IPS DF 19.7 (cell line): ENCODE results near the gene TUBD1.
"Not testable (repeated sequence)": the region's sequence is repeated elsewhere in the genome, so short reads cannot be mapped to it uniquely, and the experiment has no call there.

Source experiments
- DNase-seq: peaks from one replicate; pipeline ENCODE4 v3.0.0-alpha.2; 2013; ENCODE audit warnings: low read depth, low spot score

Gene TUBD1

DNA sequence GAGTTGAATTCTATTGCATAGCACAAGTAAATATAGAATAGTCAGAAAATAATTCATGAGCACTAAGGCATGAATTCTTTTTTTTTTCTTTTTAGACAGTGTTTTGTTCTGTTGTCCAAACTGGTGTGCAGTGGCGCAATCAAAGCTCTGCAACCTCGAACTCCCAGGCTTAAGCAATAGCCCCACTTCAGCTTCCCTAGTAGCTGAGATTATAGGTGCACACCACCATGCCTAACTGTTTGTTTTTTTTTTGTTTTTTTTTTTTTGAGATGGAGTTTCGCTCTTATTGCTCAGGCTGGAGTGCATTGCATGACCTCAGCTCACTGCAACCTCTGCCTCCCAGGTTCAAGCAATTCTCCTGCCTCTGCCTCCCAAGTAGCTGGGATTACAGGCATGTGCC, 16.6 kb downstream of the TUBD1 start:
- DNase-seq, result no peak

GRCh38 chr17:59874376-59874775, 18.4 kb downstream of the TUBD1 start:
- DNase-seq, result no peak

DNA sequence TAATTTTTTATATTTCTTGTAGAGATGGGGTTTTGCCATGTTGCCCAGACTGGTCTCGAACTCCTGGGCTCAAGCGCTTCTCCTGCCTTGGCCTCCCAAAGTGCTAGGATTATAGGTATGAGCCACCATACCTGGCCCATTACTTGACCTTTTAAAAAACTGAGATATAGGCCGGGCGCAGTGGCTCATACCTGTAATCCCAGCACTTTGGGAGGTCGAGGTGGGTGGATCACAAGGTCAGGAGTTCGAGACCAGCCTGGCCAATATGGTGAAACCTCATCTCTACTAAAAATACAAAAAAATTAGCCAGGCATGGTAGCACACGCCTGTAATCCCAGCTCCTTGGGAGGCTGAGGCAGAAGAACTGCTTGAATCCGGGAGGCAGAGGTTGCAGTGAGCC, 19.3 kb downstream of the TUBD1 start:
- DNase-seq, result not testable (repeated sequence)

DNA sequence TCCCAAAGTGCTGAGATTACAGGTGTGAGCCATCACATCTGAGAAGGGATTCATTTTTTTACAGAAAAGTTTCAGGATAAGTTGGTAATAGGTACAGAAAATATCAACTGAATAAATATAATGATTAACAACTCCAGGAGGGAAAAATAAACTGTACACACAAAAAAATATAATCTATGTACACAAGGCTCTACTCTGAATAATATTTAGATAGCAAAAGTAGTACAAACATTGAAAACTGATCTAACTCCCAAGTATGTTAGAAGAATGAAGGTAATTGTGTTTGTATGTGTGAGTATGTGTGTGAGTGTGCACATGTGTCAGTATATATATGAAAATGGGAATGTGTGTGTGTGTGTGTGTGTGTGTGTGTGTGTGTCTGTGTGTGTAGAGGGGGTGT, 20.4 kb downstream of the TUBD1 start:
- DNase-seq, result no peak

- DNase-seq, result no peak
Measured at GRCh38 chr17:59870482-59870881, 22.3 kb downstream of the TUBD1 start.

DNA sequence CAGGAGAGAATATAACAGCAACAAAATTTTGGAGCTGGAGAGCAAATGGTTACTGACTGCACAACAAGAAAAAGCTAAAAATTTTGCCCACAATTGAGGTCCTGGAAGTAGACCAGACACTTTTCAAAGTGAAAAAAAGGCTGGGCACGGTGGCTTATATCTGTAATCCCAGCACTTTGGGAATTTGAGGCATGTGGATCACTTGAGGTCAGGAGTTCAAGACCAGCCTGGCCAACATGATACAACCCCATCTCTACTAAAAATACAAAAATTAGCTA, 22.9 kb downstream of the TUBD1 start:
- DNase-seq, result no peak

DNA sequence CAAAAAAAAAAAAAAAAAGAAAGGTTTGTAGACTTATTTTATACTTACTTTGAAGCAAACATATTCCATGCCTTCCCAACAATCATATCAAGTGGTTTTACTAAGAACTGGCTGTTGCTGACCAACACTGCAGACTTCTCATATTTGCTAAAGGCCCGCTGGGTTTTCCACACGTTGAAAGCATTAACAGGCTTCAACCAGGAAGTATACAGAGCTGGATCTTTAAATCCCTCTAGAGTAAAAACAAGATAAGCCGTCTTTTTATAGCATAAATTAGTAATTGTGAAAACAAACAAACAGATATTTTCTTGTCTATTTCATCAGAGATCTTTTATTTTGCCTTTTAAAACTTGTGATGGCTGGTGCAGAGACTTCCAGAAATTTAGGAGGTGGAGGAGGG, 29.1 kb downstream of the TUBD1 start:
- no peak for DNase-seq

- no peak for DNase-seq
Measured at GRCh38 chr17:59859444-59860025, 33.2 kb downstream of the TUBD1 start.

DNA sequence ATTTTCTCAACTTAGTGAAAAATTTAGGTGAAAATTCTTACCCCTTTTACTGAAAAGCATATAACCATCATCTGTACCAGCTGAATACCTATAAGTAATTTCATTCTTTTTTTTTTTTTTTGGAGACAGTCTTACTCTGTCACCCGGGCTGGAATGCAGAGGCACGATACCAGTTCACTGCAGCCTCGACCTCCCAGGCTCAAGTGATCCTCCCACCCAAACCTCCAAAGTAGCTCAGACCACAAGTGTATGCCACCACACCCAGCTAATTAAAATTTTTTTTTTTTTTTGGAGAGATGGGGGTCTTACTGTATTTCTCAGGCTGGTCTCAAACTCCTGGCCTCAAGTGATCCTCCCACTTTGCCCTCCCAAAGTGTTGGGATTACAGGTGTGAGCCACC, 33.8 kb downstream of the TUBD1 start:
- no peak for DNase-seq

- DNase-seq, result no peak
Measured at GRCh38 chr17:59858167-59858816, 34.5 kb downstream of the TUBD1 start.

- no peak for DNase-seq
Measured at GRCh38 chr17:59856859-59857794, 35.6 kb downstream of the TUBD1 start.

DNA sequence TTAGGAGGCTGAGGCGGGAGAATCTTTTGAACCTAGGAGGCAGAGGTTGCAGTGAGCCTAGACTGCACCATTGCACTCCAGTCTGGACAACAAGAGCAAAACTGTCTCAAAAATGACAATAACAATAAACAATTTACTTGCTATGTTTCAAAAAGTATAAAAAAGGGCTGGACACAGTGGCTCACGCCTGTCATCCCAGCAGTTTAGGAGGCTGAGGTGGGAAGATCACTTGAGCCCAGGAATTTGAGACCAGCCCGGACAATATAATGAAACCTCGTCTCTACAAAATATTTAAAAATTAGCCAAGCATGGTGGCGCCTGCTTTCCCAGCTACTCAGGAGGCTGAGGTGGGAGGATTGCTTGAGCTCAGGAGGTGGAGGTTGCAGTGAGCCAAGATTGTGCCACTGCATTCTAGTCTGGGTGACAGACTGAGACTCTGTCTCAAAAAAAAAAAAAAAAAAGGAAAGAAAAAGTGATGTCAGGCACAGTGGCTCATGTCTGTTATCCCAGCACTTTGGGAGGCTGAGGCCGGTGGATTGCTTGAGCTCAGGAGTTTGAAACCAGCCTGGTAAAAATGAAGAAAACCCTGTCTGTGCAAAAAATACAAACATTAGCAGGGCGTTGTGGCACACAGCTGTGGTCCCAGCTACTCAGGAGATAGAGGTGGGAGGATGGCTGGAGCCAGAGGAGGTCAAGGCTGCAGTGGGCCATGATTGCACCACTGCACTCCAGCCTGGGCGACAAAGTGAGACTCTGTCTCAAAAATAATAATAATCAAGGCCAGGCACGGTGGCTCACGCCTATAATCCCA, 38.6 kb downstream of the TUBD1 start:
- not testable (repeated sequence) for DNase-seq

DNA sequence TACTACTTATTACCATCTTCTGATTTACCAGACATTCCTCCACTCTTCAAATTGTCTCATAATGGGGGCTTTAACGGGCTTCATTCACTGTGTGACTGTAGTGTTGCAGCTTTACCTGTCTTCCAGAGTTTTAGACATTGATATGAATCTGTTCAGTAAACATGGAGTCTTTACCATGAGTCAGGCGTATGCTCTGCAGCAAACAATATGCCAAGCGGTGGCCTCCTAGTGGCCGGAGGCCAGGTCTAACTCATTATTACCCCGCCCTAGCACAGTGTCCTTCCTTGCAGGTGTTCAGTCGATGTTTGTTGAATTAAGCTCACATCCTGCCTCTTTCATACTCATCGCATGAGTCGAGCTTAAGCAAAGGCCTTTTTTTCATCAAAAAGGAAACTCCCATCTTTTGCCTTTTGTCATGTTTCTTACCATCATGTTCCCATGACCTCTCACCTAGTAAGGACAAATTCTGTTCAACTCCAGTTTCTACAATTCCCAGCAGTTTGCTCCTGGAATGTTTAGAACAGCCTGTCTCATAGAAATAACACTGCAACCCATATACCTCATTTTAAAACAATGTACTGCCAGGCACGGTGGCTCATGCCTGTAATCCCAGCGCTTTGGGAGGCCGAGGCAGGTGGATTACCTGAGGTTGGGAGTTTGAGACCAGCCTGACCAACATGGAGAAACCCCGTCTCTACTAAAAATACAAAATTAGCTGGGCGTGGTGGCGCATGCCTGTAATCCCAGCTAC, 39.4 kb downstream of the TUBD1 start:
- peak; percentile 75 for DNase-seq

DNA sequence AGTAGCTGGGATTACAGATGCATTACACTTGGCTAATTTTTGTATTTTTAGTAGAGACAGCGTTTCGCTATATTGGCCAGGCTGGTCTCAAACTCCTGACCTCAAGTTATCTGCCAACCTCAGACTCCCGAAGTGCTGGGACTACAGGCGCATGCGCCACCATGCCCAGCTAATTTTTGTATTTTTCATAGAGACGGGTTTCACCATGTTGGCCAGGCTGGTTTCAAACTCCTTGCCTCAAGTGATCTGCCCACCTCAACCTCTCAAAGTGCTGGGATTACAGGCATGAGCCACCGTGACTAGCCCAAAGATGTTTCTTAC, 39.9 kb downstream of the TUBD1 start:
- not testable (repeated sequence) for DNase-seq

DNA sequence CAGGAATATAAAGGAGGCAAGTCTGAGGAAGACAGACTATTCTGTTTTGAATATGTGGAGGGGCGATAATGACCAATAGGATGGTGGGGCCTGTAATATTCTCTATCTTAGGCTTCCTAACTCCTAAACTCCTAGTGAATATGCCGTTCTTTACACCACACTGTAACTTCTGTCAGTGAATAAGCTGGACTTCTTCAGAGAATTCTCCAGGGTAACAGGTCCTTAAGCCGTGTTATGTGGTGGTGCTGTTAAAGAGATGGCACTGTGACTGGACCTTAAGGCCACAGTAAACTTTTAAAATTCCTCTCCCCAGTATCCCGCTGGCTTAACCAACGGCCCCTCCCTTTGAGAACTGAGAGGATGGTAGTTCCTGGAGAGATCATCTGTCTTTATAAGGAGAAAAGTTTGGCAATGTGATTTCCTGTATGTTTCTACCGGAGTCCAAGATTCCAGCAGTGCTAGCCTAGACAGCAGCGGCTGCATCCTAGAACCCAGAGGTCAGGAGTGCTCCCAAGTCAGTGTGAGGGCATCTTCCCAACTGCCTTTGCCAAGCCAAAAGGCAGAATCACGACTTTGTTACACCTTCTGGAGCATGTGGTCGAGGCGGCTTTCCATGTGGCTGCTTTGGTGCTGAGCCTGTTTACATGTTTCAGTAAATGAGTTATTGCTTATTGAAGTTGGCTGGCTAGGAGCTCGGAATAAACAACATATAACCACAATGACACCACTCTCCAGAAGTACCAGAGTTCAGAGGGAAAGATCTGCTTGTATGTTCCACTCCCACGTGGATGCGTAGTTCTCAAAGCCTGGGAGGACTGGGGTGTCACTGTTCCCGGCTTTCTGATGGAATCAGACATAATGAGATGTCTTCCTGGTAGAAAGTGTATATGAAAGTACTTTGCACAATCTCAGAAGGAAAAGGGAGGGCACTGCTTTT, 41.0 kb downstream of the TUBD1 start:
- no peak for DNase-seq

GRCh38 chr17:59850311-59850710, 42.4 kb downstream of the TUBD1 start:
- not testable (repeated sequence) for DNase-seq

DNA sequence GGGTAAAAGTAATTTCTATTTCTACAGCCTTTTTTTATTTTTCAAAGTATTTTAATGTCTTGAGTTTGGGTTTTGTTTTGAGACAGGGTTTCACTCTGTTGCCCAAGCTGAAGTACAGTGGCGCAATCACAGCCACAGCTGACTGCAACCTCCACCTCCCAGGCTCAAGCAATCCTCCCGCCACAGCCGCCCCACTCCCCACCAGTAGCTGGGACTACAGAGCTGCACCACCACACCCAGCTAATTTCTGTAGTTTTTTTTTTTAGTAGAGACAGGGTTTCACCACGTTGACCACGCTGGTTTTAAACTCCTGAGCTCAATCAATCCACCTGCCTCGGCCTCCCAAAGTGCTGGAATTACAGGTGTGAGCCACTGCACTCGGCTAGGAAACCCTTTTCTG, 44.0 kb downstream of the TUBD1 start:
- DNase-seq, result no peak

DNA sequence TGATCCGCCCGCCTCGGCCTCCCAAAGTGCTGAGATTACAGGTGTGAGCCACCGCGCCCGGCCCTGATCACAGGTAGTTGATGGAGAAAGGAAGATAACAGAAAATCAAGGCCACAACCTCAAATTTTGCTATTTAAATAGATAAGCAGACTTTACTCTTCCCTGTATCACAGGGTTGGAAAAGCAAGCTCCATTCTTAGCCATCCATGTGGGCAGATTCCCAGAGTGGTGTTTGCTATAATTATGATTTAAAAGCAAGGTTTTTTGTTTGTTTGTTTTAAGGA, 44.4 kb downstream of the TUBD1 start:
- DNase-seq, result no peak

DNA sequence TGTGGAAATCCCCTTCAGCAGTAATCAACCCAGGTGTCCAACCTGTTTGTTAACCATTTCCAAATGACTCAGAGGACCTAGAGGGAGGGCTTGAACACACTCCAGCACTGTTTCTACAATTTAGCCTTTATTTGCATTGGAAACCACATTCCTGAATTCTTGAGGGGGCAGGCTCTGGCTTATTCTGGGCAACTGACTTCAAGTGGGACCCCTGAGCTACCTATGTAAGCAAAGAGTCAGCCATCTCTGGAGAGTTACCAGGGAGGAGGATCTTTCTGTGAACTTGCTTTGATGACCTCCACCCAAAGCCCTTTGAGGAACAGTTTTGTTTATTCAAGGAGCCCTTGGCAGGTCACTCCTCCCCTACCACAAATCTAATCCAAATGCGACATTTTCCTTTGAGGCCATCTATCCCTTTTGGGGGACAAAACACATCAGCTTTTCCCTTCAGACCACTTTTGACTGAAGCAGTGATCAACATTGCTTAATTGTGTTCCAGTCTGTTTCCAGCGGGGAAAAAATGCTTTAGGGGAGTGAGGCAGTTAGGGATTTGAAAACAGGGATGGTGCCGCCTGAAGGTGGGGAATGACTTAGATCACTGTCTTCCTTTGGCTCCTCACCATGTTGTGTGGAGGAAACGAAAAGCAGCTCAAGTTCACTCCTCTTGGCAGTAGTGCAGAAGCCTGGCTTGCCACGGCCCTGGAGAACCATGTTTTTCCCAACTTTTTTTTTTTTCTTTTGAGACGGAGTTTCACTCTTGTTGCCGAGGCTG, 46.2 kb downstream of the TUBD1 start:
- no peak for DNase-seq
